GM19023 (cell line): ENCODE data around the gene SPATC1L.
"Not testable (repeated sequence)": the region's sequence is repeated elsewhere in the genome, so short reads cannot be mapped to it uniquely, and the experiment has no call there.

Source experiments
- ATAC-seq: cut with Tn5 transposase; IDR thresholded peaks from one replicate; pipeline ENCODE4 v1.9.1; 2021; ENCODE audit warnings: mild to moderate bottlenecking, moderate library complexity; ENCODE audit not compliant: unreplicated experiment

Gene SPATC1L

GRCh38 chr21:46184625-46185555, 631 bp upstream of the SPATC1L start:
- no peak for ATAC-seq

- not testable (repeated sequence) for ATAC-seq
Observed at GRCh38 chr21:46183337-46183909, 836 bp downstream of the SPATC1L start.

GRCh38 chr21:46182548-46183336, 1.5 kb downstream of the SPATC1L start:
- no peak for ATAC-seq

- ATAC-seq, result no peak
Observed at GRCh38 chr21:46181953-46182547, 2.2 kb downstream of the SPATC1L start.

DNA sequence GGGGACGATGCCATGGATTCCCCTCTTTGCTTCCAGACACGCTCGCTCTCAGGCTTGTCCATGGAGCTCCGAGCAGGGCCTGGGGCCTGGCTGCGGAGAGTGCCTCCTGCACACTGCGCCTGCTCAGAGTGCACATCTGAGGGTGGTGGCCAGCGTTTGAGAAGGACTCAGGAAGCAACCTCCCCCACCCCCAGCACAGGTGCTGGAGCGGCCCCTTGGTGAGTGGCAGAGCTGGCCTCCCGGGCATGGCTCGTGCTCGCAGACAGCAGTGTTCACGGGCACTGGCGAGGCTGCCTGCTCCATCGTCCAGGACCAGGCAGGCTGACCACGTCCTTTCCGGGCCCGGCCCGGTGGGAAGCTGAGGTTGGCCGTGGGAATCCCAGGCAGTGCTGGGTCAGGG, 2.8 kb downstream of the SPATC1L start:
- no peak for ATAC-seq

- no peak for ATAC-seq
Observed at GRCh38 chr21:46180778-46181391, 3.4 kb downstream of the SPATC1L start.

DNA sequence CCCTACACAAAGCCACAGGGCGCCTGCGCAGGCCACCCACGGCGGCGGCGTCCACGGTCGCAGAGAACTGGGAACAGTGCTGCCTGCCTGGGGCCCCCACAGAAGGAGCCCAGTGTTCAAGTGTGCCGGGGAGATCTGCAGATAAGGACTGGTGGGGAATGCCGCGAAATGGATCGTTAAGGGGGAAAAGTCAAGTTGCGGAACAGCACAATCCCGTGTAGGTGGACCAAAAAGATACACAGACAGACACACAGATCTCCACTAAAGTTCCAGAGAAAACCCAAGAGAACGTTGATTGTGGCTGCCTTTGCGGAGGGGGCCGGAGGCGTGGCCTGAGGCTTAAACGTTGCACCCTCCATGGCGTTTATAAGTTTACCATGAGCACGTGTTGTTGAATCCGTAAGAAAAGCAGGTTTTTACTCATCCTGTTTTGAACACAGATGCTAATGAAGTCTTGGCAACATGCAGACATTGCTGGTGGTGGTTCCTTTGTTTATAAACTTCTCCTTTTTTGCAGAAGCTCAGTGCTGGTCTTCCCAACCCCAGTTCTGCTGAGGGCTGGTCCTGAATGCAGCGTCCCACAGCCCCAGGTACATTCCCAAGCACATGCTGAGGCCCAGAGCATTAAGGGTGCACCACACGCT, 4.1 kb downstream of the SPATC1L start:
- no peak for ATAC-seq

DNA sequence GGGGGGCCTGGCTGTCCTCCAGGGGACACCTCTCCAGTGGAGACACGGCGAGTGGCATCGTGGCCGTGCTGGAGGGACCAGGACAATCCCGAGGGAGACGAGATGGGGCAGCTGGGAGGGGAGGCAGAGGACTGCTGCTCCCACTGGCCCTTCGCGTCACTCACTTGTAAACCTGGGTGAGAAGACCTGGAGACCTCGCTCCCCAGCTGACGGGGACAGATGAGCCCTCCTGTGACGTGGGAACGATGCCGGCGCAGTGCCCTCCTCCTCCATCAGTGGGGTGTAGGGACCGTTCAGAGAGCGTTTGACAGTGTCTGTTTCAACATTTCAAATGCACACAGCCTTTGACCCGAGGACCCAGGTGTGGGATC, 4.6 kb downstream of the SPATC1L start:
- no peak for ATAC-seq

GRCh38 chr21:46178961-46179360, 5.3 kb downstream of the SPATC1L start:
- no peak for ATAC-seq

GRCh38 chr21:46176443-46177129, 7.7 kb downstream of the SPATC1L start:
- ATAC-seq, result not testable (repeated sequence)

DNA sequence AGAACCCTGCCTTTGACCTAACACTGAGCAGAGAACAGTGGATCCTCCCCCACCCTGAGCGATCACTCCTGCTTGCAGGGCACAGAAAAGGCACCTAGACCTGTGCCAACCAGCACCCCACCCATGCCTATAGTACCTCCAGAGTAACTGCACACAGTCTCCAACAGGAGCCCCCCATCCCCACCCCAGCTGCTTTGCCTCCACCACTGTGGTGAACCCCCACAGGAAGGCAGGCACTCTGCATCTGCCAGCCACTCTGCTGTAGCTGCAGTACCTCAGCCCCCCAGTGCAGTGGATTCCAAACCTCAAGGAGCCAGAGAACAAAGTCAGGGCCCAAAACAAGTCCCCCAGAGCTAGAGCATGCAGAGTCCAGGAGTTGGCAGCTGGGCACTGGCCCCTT, 10.7 kb downstream of the SPATC1L start:
- no peak for ATAC-seq

GRCh38 chr21:46172863-46173528, 11.3 kb downstream of the SPATC1L start:
- ATAC-seq, result no peak

- no peak for ATAC-seq
Observed at GRCh38 chr21:46171996-46172862, 12.0 kb downstream of the SPATC1L start.

DNA sequence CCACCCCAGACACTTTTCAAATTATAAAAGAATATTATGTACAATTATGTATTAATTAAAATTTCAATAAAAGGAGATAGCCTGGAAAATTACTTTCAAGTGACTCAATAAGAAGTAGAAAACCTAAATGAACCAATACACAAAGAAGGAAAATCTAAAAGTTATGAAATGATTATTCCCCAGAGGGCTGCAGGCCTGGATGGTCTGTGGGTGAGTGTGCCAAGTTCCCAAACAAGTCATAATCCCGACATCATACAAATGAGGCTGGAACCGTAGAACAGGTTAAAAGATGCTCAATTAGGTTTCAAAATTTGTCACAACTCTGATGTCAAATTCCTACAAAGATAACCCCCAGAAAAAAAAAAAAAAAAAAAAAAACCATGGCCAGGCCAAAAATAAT, 12.7 kb downstream of the SPATC1L start:
- no peak for ATAC-seq

GRCh38 chr21:46170436-46171193, 13.6 kb downstream of the SPATC1L start:
- not testable (repeated sequence) for ATAC-seq

GRCh38 chr21:46168659-46169386, 15.4 kb downstream of the SPATC1L start:
- no peak for ATAC-seq

GRCh38 chr21:46168238-46168637, 16.0 kb downstream of the SPATC1L start:
- no peak for ATAC-seq
